CD4-positive, CD25-positive, alpha-beta regulatory T cell (primary cell): ENCODE measurements around the gene GALNT10. TPM values are rescaled to one million over a fixed set of nuclear protein-coding genes. Genes with fewer than 3 reads are reported as not detected.

Experiments
- ATAC-seq, 2 donors: fragments of 150-1000 bp; cut with Tn5 transposase; one replicate each; pipeline ENCODE4 v1.10.0; 2021; ENCODE audit warnings: low read depth in 2 of 2, moderate number of reproducible peaks in 2 of 2, moderate library complexity in 1 of 2
- DNase-seq, 3 donors: peaks; one replicate each; pipeline versions ENCODE4 v3.0.0 to v3.0.0-alpha.2; 2012 to 2022; ENCODE audit warnings: mixed read lengths in 1 of 3
- H3K27ac ChIP-seq: one replicate; pipeline ENCODE4 v1.7.0; 2013; ENCODE audit warnings: mild to moderate bottlenecking, low read length; ENCODE audit not compliant: insufficient read depth, poor library complexity, severe bottlenecking
- H3K27me3 ChIP-seq: one replicate; pipeline ENCODE4 v1.7.0; 2013; ENCODE audit warnings: low read length; ENCODE audit not compliant: control insufficient read depth, insufficient read depth
- H3K36me3 ChIP-seq: one replicate; pipeline ENCODE4 v1.7.0; 2013; ENCODE audit warnings: mild to moderate bottlenecking, low read length, moderate library complexity; ENCODE audit not compliant: control insufficient read depth, insufficient read depth
- H3K4me1 ChIP-seq: 2 replicates; pipeline ENCODE4 v1.7.0; 2013; ENCODE audit warnings: mild to moderate bottlenecking, low read length; ENCODE audit not compliant: insufficient read depth, control insufficient read depth, poor library complexity, severe bottlenecking
- H3K4me3 ChIP-seq: one replicate; pipeline ENCODE4 v1.7.0; 2013; ENCODE audit warnings: low read depth, mild to moderate bottlenecking, low read length, moderate library complexity
- H3K9me3 ChIP-seq, 2 experiments: 1 replicate in 1 of 2; 2 replicates in 1 of 2; pipeline ENCODE4 v1.7.0; 2013; ENCODE audit warnings: low read length in 2 of 2, mild to moderate bottlenecking in 1 of 2, moderate library complexity in 1 of 2; ENCODE audit not compliant: control insufficient read depth in 2 of 2
- H3K27ac Mint-ChIP-seq, 3 donors: one replicate each; pipeline ENCODE4 v1.8.0; 2020 to 2022; ENCODE audit warnings: mild to moderate bottlenecking in 3 of 3, mixed read lengths in 3 of 3, moderate library complexity in 2 of 3
- H3K27me3 Mint-ChIP-seq: one replicate; pipeline ENCODE4 v1.8.0; 2022; ENCODE audit warnings: mild to moderate bottlenecking, mixed read lengths
- H3K36me3 Mint-ChIP-seq: one replicate; pipeline ENCODE4 v1.8.0; 2020; ENCODE audit warnings: mixed read lengths
- H3K4me1 Mint-ChIP-seq, 4 donors: one replicate each; pipeline ENCODE4 v1.8.0; 2020 to 2022; ENCODE audit warnings: mixed read lengths in 4 of 4, mild to moderate bottlenecking in 1 of 4
- H3K4me3 Mint-ChIP-seq, 4 donors: one replicate each; pipeline ENCODE4 v1.8.0; 2020 to 2022; ENCODE audit warnings: mild to moderate bottlenecking in 4 of 4, mixed read lengths in 4 of 4, moderate library complexity in 3 of 4
- H3K9me3 Mint-ChIP-seq, 7 donors: one replicate each; pipeline ENCODE4 v1.8.0; 2020 to 2022; ENCODE audit warnings: mixed read lengths in 7 of 7, mild to moderate bottlenecking in 3 of 7, moderate library complexity in 2 of 7
- polyA plus RNA-seq, 4 donors: library from polyadenylated mRNA; unstranded; fragments of 300-500 nt; fragmentation: Illumina TruSeq; gene quantifications; one replicate each; pipeline ENCODE4 v1.2.3, GENCODE V29; 2021
- total RNA-seq: library from RNA; stranded (reverse); gene quantifications from one replicate; pipeline ENCODE4 v1.2.3, GENCODE V29; 2022

GALNT10 gene
- total and polyA plus RNA-seq, 5 donors from 2014 or later, result 8.4 to 43.4 (median 15.9) TPM

DNA sequence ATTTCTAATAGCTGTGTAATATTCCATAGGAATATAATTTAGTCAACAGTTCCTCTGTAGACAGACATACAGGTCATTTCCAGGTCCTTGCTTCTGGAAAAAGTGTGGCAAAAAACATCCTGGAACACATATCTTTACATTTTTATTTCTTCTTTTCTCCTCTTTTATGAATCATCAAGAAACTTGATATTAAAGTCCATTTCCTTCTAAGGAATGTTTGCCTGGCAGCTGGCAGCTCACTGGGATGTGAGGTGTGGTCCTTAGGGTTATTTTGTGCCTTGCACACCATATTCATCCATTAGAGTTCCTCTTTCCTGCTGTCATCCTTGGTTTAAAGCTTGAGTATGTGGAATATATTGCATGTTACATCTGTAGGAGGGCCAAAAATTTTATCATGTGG, 122.0 kb downstream of the GALNT10 start:
- Histone ChIP-seq H3K36me3 (peaks cover 2% of the 10 kb centered on the region), H3K27ac (no peak overlapping the region), H3K4me3 (no peak overlapping the region), H3K27me3 (no peaks in the 10 kb centered on the region), H3K4me1 (no peaks in the 10 kb centered on the region), H3K9me3 (no peaks in the 10 kb centered on the region)
- H3K4me3 Mint-ChIP-seq, result no peak overlapping the region
- DNase-seq (no peak), ATAC-seq (no peak)
- H3K27me3 Mint-ChIP-seq, result no peaks in the 10 kb centered on the region
- H3K36me3 Mint-ChIP-seq, result peaks cover 13% of the 10 kb centered on the region
- no peak overlapping the region for H3K27ac Mint-ChIP-seq
- peaks cover 8 to 14% (median 12%) of the 10 kb centered on the region in 4 donors for H3K4me1 Mint-ChIP-seq
- H3K9me3 Mint-ChIP-seq, result no peaks in the 10 kb centered on the region

DNA sequence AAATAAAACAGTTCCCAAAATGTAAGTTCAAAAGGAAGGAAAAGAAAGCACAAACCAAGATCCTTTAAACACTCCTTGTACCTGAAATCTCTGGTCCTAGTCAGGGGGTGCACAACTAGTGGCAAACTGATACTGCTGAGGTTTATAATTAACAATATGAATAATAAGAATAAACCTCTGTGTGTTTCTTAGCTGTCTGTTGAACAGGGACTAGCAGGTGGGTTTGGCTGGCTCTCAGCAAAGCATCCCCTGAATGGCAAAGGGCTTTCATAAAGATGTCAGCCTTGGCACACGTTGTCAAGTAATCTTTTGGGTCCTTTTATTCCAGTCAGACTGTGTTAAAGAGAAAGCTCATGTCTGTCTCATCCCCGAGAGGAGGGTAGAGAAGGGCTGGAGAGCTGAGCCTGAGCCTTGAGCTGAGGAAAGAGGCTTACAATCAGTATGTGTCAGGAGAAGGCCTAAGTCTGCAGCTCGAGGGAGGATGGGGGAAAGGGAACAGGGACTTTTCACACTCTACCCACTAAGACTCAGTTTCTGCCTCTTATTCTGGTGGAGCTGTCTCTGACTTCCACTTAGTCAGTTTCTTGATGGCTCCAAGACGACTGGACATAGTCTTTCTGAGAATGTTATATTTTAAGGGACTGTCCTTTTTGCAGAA, 123.0 kb downstream of the GALNT10 start:
- no peaks in the 10 kb centered on the region for H3K27me3 Mint-ChIP-seq
- no peaks in the 10 kb centered on the region for H3K9me3 Mint-ChIP-seq
- H3K27ac ChIP-seq, result no peak overlapping the region
- ATAC-seq, result no peak
- H3K4me1 ChIP-seq, result no peaks in the 10 kb centered on the region
- no peak overlapping the region for H3K4me3 Mint-ChIP-seq
- H3K4me1 Mint-ChIP-seq, result peaks cover 8 to 14% (median 11%) of the 10 kb centered on the region in 4 donors
- no peak overlapping the region for H3K4me3 ChIP-seq
- no peak overlapping the region for H3K27ac Mint-ChIP-seq
- H3K27me3 ChIP-seq, result no peaks in the 10 kb centered on the region
- H3K36me3 Mint-ChIP-seq, result peaks cover 13% of the 10 kb centered on the region
- H3K36me3 ChIP-seq, result peaks cover 2% of the 10 kb centered on the region
- no peaks in the 10 kb centered on the region for H3K9me3 ChIP-seq
- no peak for DNase-seq

GRCh38 chr5:154315196-154315595, 124.7 kb downstream of the GALNT10 start:
- peaks cover 2% of the 10 kb centered on the region for H3K36me3 ChIP-seq
- H3K27me3 Mint-ChIP-seq, result no peaks in the 10 kb centered on the region
- no peaks in the 10 kb centered on the region for H3K27me3 ChIP-seq
- H3K9me3 Mint-ChIP-seq, result no peaks in the 10 kb centered on the region
- H3K4me3 ChIP-seq, result no peak overlapping the region
- no peak for DNase-seq
- H3K4me1 Mint-ChIP-seq, result peaks cover 0 to 6% (median 3%) of the 10 kb centered on the region in 4 donors
- H3K9me3 ChIP-seq, result no peaks in the 10 kb centered on the region
- H3K4me3 Mint-ChIP-seq, result no peak overlapping the region
- no peaks in the 10 kb centered on the region for H3K4me1 ChIP-seq
- H3K27ac ChIP-seq, result no peak overlapping the region
- H3K36me3 Mint-ChIP-seq, result peaks cover 5% of the 10 kb centered on the region
- H3K27ac Mint-ChIP-seq, result peak overlapping the region in 1 of 3 donors; percentile 38
- no peak for ATAC-seq

DNA sequence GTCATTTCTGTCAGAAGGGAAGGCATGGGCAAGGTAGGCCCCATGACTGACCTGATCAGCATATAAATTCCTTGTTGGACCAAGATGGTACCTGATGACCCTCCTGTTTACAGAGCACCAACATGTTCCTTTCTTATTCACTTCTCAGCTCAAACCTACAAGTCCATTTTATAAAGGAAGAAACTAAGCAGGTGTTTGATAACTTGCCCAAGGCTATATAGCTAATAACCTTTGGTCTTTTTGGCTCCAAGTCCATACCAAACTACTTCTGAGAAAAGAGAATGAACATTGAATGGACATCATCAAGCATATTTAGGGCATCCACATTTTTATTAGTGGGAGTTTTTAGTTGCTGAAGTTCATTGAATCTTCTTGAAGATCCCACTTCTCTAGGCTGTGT, 125.2 kb downstream of the GALNT10 start:
- peaks cover 2% of the 10 kb centered on the region for H3K36me3 ChIP-seq
- no peaks in the 10 kb centered on the region for H3K27me3 Mint-ChIP-seq
- no peaks in the 10 kb centered on the region for H3K27me3 ChIP-seq
- no peaks in the 10 kb centered on the region for H3K9me3 Mint-ChIP-seq
- H3K27ac Mint-ChIP-seq, result peak overlapping the region in 1 of 3 donors; percentile 38
- no peaks in the 10 kb centered on the region for H3K4me1 ChIP-seq
- H3K27ac ChIP-seq, result no peak overlapping the region
- H3K4me1 Mint-ChIP-seq, result peaks cover 0 to 6% (median 3%) of the 10 kb centered on the region in 4 donors
- peaks cover 4% of the 10 kb centered on the region for H3K36me3 Mint-ChIP-seq
- DNase-seq, result no peak
- no peak overlapping the region for H3K4me3 ChIP-seq
- no peak overlapping the region for H3K4me3 Mint-ChIP-seq
- ATAC-seq, result no peak
- no peaks in the 10 kb centered on the region for H3K9me3 ChIP-seq

GRCh38 chr5:154316223-154316935, 125.8 kb downstream of the GALNT10 start:
- H3K9me3 Mint-ChIP-seq, result no peaks in the 10 kb centered on the region
- DNase-seq (no peak), ATAC-seq (no peak)
- H3K4me3 ChIP-seq, result no peak overlapping the region
- no peak overlapping the region for H3K4me3 Mint-ChIP-seq
- H3K4me1 ChIP-seq, result no peaks in the 10 kb centered on the region
- no peaks in the 10 kb centered on the region for H3K9me3 ChIP-seq
- peaks cover 4% of the 10 kb centered on the region for H3K36me3 Mint-ChIP-seq
- H3K27me3 Mint-ChIP-seq, result no peaks in the 10 kb centered on the region
- H3K27ac Mint-ChIP-seq, result no peak overlapping the region
- peaks cover 2% of the 10 kb centered on the region for H3K36me3 ChIP-seq
- H3K4me1 Mint-ChIP-seq, result peaks cover 0 to 6% (median 3%) of the 10 kb centered on the region in 4 donors
- H3K27me3 ChIP-seq, result no peaks in the 10 kb centered on the region
- no peak overlapping the region for H3K27ac ChIP-seq

- H3K27ac Mint-ChIP-seq, result no peak overlapping the region
Observed at GRCh38 chr5:154317916-154318315, 127.4 kb downstream of the GALNT10 start.

DNA sequence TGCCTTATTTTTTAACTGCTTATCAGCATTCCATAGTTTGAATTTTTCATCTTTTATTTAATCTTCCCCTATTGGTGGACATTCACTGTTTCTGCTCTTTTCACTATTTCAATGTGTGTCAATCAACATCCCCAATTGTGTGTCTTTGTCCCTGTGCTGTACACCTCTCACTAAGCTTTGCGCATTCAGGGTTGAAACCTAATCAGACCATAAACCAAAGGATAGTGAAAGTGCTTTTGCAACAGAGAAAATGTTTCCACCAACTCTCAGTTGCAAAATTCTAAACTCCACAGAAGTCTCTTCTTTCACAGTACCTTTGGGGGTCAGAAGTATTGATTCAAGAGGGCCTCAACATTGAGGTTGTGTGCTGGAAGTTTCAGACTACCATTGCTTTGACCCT, 128.2 kb downstream of the GALNT10 start:
- no peak for DNase-seq
- H3K4me1 ChIP-seq, result no peaks in the 10 kb centered on the region
- Mint-ChIP-seq H3K27me3 (no peaks in the 10 kb centered on the region), H3K4me1 (peaks cover 0 to 6% (median 2%) of the 10 kb centered on the region in 4 donors), H3K4me3 (no peak overlapping the region), H3K36me3 (peaks cover 9% of the 10 kb centered on the region), H3K9me3 (no peaks in the 10 kb centered on the region), H3K27ac (peak overlapping the region in 1 of 3 donors; percentile 71)
- H3K27me3 ChIP-seq, result no peaks in the 10 kb centered on the region
- no peak overlapping the region for H3K4me3 ChIP-seq
- ATAC-seq, result no peak
- H3K27ac ChIP-seq, result no peak overlapping the region
- no peaks in the 10 kb centered on the region for H3K9me3 ChIP-seq
- peaks cover 2% of the 10 kb centered on the region for H3K36me3 ChIP-seq

More at GRCh38 chr5:154317916-154318315, 127.4 kb downstream of the GALNT10 start:
- Histone ChIP-seq H3K36me3 (no peaks in the 10 kb centered on the region), H3K27me3 (no peaks in the 10 kb centered on the region), H3K9me3 (no peaks in the 10 kb centered on the region), H3K27ac (no peak overlapping the region), H3K4me3 (no peak overlapping the region), H3K4me1 (no peaks in the 10 kb centered on the region)
- DNase-seq, result no peak
- H3K9me3 Mint-ChIP-seq, result no peaks in the 10 kb centered on the region
- peaks cover 0 to 6% (median 2%) of the 10 kb centered on the region in 4 donors for H3K4me1 Mint-ChIP-seq
- no peak for ATAC-seq
- H3K4me3 Mint-ChIP-seq, result no peak overlapping the region
- H3K36me3 Mint-ChIP-seq, result peaks cover 9% of the 10 kb centered on the region
- no peaks in the 10 kb centered on the region for H3K27me3 Mint-ChIP-seq
